Gastrocnemius medialis (tissue), 4 donors: ENCODE measurements around the gene DEF6. TPM values are rescaled to one million over a fixed set of nuclear protein-coding genes. Genes with fewer than 3 reads are reported as not detected.
A peak's percentile ranks its signal among the peaks of the same experiment; 100 is the strongest.

Experiments used
- ATAC-seq, 2 donors: fragments of 150-250 bp; one replicate each; pipeline ENCODE4 v1.9.1; 2016
- DNase-seq, 2 donors: peaks; one replicate each; pipeline ENCODE4 v3.0.0-alpha.2; 2019
- H3K27ac ChIP-seq, 4 donors: fragments of 200-600 bp; sonication (generic); 1 replicate in 1 of 4; 2 replicates in 3 of 4; pipeline ENCODE4 v1.5.1; 2016 to 2018; ENCODE audit warnings: mild to moderate bottlenecking in 2 of 4, moderate library complexity in 1 of 4
- H3K27me3 ChIP-seq, 3 donors: fragments of 200-600 bp; sonication (generic) in 2 of 3; 1 replicate in 1 of 3; 2 replicates in 2 of 3; pipeline versions ENCODE4 v1.5.1 to v1.6.0; 2016 to 2019; ENCODE audit warnings: mild to moderate bottlenecking in 1 of 3, moderate library complexity in 1 of 3
- H3K36me3 ChIP-seq, 2 donors: fragments of 200-600 bp; sonication (generic) in 1 of 2; one replicate each; pipeline ENCODE4 v1.5.1; 2017 to 2018
- H3K4me1 ChIP-seq, 2 donors: fragments of 200-600 bp; sonication (generic) in 1 of 2; one replicate each; pipeline ENCODE4 v1.5.1; 2016 to 2017; ENCODE audit warnings: mild to moderate bottlenecking in 2 of 2
- H3K4me3 ChIP-seq, 4 donors: fragments of 200-600 bp; sonication (generic) in 3 of 4; 1 replicate in 1 of 4; 2 replicates in 3 of 4; pipeline ENCODE4 v1.5.1; 2016 to 2019; ENCODE audit warnings: mild to moderate bottlenecking in 2 of 4
- H3K9me3 ChIP-seq, 3 donors: fragments of 200-600 bp; sonication (generic) in 2 of 3; 1 replicate in 1 of 3; 2 replicates in 2 of 3; pipeline ENCODE4 v1.5.1; 2016 to 2019
- POLR2A ChIP-seq, 2 donors: fragments of 450-650 bp; IDR thresholded peaks; one replicate each; pipeline ENCODE4 v1.6.1; 2017; ENCODE audit warnings: antibody characterized with exemption in 2 of 2, mild to moderate bottlenecking in 2 of 2, moderate library complexity in 2 of 2
- in situ Hi-C, 4 donors: fragments of 200-750 bp; cut with MboI; loops; one replicate each; pipeline versions ENCODE4 v1.15.0 to v1.8.0; 2017; ENCODE audit warnings: low sequenced_read_pairs in 4 of 4
- intact Hi-C: fragments of 100-400 bp; cut with DNase I; formaldehyde crosslinking; loops from one replicate; pipeline ENCODE4 v1.15.1; 2023; ENCODE audit warnings: low total_unique reads
- total RNA-seq, 4 donors: library from RNA; depleted of rRNA; stranded (reverse); fragments of >200 nt; gene quantifications; one replicate each; pipeline versions ENCODE4 v1.1.0 to v1.2.3, GENCODE V29; 2016
- TF ChIP-seq, protein P1 (sequence below), 5 experiments: fragments of 450-650 bp in 3 of 5; fragments of 200-600 bp in 2 of 5; sonication (generic) in 2 of 5; IDR thresholded peaks in 4 of 5; conservative IDR thresholded peaks in 1 of 5; 1 replicate in 4 of 5; 2 replicates in 1 of 5; pipeline ENCODE4 v1.5.1; 2016 to 2019; ENCODE audit warnings: antibody characterized with exemption in 5 of 5, mild to moderate bottlenecking in 3 of 5, moderate library complexity in 3 of 5

DEF6 gene
- total RNA-seq, 4 donors from 2014 or later: 0.15 to 2.9 (median 0.68) TPM

DNA sequence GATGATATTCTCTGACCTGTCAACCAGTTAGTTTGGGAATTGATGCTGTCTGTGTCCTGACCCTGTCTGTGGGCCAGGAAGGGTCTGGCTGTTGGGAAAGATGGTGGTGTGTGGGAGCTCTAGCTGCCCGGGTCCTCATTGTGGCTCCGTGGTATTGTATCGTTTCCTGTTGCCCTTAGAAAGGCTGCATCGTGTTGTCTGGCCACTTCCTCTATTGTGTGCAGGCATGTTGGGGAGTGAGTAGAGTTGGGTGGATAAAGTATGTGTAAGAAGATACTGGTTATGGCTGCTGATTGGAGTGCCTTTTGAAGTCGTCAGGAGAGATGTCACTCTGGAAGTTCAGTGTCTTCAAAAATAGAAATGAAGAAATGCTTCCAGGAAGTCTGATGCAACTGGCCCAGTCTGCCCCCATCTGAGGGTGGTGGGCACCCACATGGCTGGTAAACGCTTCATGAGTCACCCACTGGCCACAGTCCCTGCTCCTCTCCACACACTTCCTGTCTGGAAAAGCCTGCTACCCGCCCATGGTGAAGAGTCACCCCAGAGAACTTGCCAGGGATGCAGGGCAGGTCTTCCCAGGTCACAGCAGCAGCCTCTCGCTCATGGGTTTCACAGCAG is 72.6 kb downstream of the DEF6 start:
- peak; percentile 92 to 98 for DNase-seq
- in situ Hi-C loops: no loop called here
- Histone ChIP-seq H3K27me3 (no peaks in the 10 kb centered on the region), H3K27ac (peak overlapping the region; percentile 87 to 94 (median 92)), H3K4me1 (peaks cover 60 to 63% of the 10 kb centered on the region in 2 donors), H3K9me3 (no peaks in the 10 kb centered on the region), H3K36me3 (no peaks in the 10 kb centered on the region), H3K4me3 (peak overlapping the region in 2 of 4 donors; percentile 2 to 6)
- intact Hi-C loops: loop anchor here (1.0 kb wide), 1 partner anchor 28 kb away; the partner anchor contains the start of gene PPARD
- TF ChIP-seq, protein P1, sequence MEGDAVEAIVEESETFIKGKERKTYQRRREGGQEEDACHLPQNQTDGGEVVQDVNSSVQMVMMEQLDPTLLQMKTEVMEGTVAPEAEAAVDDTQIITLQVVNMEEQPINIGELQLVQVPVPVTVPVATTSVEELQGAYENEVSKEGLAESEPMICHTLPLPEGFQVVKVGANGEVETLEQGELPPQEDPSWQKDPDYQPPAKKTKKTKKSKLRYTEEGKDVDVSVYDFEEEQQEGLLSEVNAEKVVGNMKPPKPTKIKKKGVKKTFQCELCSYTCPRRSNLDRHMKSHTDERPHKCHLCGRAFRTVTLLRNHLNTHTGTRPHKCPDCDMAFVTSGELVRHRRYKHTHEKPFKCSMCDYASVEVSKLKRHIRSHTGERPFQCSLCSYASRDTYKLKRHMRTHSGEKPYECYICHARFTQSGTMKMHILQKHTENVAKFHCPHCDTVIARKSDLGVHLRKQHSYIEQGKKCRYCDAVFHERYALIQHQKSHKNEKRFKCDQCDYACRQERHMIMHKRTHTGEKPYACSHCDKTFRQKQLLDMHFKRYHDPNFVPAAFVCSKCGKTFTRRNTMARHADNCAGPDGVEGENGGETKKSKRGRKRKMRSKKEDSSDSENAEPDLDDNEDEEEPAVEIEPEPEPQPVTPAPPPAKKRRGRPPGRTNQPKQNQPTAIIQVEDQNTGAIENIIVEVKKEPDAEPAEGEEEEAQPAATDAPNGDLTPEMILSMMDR (IDR thresholded peaks at IDR 0.05 in 4 of 5, conservative IDR thresholded peaks at IDR 0.05 in 1 of 5): peak in 1 of 5 experiments; percentile 26
- peak; percentile 58 to 69 for TF ChIP-seq POLR2A (IDR thresholded peaks at IDR 0.05)
- peak; percentile 92 to 95 for ATAC-seq

DNA sequence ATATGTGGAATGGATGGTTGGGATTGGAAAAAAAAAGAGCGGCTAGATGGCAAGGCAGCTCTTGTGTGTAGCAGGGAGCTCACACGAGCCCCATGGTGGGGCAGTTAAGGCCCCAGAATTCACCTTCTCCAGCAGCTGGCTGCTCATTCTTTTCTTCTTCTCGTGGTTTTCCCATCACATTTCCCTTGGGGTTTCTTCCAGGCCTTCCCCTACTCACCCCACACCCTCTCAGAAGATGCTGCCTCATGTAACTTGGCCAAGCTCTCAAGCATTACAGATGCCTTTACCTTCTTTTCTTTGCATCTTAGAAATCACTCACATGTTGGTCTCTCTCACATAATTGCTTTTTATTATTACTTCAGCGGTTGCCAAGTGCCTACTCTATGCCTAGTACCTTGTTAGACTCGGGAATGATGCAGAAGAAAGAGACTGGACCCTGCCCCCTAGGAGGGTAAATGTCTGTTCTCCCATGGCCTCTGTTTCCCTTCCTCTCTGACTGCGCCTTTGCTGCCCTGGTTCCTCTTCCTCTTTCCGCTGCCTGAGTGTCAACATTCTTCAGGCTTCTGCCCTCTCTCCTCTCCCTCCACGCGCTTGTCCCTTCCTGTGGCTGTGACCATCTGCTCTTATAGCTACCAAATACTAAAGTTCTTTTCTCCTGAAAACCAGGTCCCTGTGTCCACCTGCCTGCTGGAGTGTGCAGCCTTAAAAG is 73.3 kb downstream of the DEF6 start:
- DNase-seq (peak in 1 of 2 donors; percentile 37), ATAC-seq (no peak)
- in situ Hi-C loops (no loop called here), intact Hi-C loops (loop anchor here (1.0 kb wide), 1 partner anchor 29 kb away; the partner anchor contains the start of gene PPARD)
- H3K27me3 ChIP-seq: no peaks in the 10 kb centered on the region
- H3K4me3 ChIP-seq: no peak overlapping the region
- H3K27ac ChIP-seq: peak overlapping the region; percentile 87 to 94 (median 92)
- no peaks in the 10 kb centered on the region for H3K36me3 ChIP-seq
- no peaks in the 10 kb centered on the region for H3K9me3 ChIP-seq
- TF ChIP-seq, protein P1 (IDR thresholded peaks at IDR 0.05 in 4 of 5, conservative IDR thresholded peaks at IDR 0.05 in 1 of 5): no peak
- TF ChIP-seq POLR2A (IDR thresholded peaks at IDR 0.05): no peak
- H3K4me1 ChIP-seq: peaks cover 57 to 60% of the 10 kb centered on the region in 2 donors

Other genes starting within 250 kb of the DEF6 start
- gene TCP11, start 156.5 kb upstream of the DEF6 start, total RNA-seq: under 1 TPM in 1 of 4 donors, not detected in 3; 0.41 TPM
- under 1 TPM in 2 of 4 donors, not detected in 2; 0.05 to 0.07 TPM for gene SCUBE3, start 83.9 kb upstream of the DEF6 start, total RNA-seq
- gene ZNF76, start 38.1 kb upstream of the DEF6 start, total RNA-seq: 10 to 100 TPM; 26.1 to 35.2 (median 27.5) TPM
- gene PPARD, start 44.7 kb downstream of the DEF6 start, total RNA-seq: 10 to 100 TPM in 3 of 4 donors, 1 to 10 TPM in 1; 6.3 to 16.7 (median 12.0) TPM
- 10 to 100 TPM in 1 of 4 donors, 1 to 10 TPM in 3; 2.5 to 10.5 (median 5.9) TPM for gene FANCE, start 154.5 kb downstream of the DEF6 start, total RNA-seq
- gene RPL10A, start 170.6 kb downstream of the DEF6 start, total RNA-seq: 1,000 to 10,000 TPM in 1 of 4 donors, 100 to 1,000 TPM in 3; 772 to 1,014 (median 808) TPM
- 10 to 100 TPM; 11.5 to 14.8 (median 13.5) TPM for gene TEAD3, start 199.3 kb downstream of the DEF6 start, total RNA-seq
- gene TULP1, start 215.1 kb downstream of the DEF6 start, total RNA-seq: not detected